HG03097 (cell line): ENCODE results near the gene SEMA4G.

Source experiments
- ATAC-seq: cut with Tn5 transposase; IDR thresholded peaks from one replicate; pipeline ENCODE4 v1.9.1; 2021; ENCODE audit not compliant: unreplicated experiment, low FRiP score

SEMA4G gene

DNA sequence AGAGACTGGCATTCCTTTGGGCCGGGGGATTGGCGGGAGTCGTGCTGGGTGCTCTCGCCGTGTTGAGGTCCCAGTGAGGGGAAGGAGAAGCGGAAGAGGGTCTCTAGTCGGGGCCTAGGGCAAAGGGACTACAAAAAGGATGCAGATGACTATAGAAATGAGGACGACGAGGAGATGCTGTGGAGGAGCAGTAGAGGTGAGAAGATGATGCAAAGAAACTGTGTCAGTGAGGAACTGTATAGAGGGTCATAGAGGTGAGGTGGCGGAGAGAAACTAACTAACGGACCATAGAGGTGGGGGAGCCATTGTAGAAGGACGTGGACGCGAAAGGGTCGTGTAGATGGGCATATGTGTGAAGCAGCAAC, 18.4 kb downstream of the SEMA4G start:
- ATAC-seq, result no peak

DNA sequence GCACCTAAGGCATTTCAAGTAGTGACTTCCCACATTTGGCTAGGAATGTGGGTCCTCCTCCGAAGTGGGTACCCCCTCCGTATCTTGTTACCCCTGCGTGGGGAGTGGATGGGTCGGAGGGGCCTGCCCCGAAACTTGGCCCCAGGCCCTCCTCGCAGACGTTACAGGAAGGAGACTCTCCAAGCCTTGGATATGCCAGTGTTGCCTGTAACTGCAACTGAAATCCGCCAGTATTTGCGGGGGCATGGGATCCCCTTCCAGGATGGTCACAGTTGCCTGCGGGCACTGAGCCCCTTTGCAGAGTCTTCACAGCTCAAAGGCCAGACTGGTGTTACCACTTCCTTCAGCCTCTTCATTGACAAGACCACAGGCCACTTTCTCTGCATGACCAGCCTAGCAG, 18.9 kb downstream of the SEMA4G start:
- no peak for ATAC-seq

DNA sequence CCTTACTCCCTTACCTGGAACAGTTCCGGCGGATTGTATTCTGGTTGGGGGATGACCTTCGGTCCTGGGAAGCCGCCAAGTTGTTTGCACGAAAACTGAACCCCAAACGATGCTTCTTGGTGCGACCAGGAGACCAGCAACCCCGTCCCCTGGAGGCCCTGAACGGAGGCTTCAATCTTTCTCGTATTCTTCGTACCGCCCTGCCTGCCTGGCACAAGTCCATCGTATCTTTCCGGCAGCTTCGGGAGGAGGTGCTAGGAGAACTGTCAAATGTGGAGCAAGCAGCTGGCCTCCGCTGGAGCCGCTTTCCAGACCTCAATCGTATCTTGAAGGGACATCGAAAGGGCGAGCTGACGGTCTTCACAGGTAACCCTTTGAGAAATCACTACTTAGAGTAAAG, 19.8 kb downstream of the SEMA4G start:
- ATAC-seq, result no peak

DNA sequence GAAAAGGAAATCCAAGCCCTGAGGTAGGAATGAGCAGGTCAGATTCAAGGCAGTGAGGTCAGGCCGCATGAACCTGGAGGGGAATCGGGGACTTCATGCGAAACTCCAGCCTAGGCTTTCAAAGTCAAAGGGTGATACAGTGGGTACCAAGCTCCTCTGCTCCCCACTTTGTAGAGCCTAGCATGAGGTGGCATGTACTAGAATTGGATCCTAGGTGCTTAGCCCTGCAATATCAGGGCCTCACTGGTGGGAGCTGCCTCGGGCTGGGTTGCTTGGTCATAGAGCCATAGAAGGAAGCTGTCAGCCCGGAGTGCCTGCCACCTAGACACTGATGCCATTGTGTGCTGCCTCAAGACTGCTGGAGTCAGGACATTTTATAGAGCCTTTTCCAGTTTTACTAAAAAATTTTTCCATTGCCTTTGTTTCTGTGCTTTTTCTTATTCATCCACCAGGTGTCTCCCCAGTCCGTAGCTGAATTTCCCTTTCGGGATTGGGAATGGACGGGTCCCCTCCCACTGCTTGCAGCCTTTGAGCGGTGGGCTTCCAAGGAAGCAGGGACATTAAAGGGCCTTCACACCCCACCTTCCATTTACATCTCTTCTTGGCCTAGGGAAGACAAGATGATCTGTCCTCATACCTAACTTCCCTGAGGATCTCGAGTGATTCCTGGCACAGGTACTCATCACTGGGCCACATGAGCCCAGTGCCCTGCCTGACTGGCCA, 24.8 kb downstream of the SEMA4G start:
- no peak for ATAC-seq

DNA sequence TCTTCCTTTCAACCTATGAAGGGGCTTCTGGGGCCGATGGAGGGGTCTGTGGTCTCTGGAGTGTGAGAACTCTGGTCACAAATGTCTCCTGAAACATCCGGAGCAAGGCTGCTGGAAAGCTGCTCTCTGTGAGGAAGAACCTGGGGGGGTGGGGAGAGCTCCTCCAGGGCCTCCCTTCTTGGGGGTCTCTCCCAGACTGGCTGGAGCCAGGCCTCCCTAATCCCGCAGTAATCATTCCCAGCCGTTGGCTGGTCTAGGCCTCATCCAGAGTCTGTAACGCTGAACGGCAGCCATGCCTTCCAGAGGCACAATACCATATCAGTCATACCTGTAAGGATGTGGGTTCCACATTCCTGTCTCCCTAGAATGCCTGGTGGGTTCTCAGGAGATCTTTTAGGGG, 25.9 kb downstream of the SEMA4G start:
- ATAC-seq, result no peak

DNA sequence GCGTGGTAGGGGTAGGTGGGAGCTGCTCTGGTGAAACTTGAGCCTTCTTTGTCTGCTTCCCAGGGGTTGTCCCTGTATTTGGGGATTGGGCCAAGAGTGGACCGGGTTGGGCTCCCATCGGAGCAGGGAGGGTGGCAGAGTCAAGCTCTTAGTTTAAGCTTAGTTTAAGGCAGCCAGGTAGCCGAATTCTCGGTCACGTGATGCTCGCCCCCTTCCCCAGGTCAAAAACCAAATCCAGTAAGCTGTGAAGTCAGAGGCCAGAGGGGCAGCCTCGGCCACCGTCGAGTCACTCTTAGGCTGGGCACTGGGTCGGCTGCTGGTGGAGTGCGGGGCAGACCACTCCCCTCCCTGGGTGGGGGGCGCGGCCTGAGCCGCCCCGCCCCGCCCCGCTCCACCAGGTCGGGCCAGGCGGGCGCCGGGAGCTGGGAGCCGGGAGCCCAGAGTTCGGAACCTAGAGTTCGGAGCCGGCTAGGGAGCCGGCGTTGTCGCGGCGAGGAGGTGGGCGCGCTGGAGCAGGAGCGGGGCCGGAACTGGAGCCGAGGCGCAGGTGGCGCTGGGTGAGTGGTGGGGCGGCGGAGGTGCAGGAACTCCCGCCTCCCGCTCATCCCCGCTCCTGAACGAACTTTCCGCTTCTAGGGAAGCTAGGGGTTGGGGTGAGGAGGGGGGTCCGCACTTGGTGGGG, 27.5 kb downstream of the SEMA4G start:
- no peak for ATAC-seq

DNA sequence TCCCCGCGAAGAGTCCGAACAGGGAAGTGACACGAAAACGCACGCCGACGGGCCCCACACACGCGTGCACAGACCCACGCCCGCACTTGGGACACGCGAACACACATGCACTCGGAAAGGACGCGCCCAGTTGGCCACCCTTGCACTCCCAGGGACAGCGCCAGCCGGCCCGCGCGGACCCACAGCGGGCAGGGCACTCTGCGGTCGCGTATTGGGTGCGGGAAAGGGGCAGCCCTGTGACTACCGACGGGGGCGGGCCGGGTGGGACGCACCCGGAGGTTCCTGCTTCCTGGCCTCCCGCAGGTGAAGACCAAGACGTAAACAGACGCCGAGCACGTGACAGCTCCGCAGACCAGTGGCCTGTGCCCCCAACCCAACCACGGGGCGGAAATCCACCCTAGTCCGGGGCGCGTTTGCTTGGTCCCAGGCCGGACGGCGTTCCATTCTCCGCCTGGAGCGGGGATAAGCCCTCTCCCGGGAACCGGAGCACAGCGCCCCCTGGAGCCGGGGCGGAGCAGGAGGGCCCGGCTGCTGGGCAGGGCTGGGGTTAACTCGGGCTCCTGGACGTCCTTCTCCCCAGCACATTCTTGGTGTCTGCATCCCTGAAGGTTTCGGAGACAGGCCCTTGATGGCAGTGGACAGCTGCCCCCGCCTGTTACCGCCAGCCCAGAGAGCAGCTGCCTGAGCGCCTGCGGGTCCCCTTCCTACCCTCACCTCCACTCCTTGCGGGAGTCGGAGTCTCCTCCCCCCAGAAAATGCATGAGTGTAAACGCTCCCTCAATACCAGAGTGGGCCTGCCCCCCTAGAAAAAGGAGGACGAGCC, 28.3 kb downstream of the SEMA4G start:
- ATAC-seq, result no peak

DNA sequence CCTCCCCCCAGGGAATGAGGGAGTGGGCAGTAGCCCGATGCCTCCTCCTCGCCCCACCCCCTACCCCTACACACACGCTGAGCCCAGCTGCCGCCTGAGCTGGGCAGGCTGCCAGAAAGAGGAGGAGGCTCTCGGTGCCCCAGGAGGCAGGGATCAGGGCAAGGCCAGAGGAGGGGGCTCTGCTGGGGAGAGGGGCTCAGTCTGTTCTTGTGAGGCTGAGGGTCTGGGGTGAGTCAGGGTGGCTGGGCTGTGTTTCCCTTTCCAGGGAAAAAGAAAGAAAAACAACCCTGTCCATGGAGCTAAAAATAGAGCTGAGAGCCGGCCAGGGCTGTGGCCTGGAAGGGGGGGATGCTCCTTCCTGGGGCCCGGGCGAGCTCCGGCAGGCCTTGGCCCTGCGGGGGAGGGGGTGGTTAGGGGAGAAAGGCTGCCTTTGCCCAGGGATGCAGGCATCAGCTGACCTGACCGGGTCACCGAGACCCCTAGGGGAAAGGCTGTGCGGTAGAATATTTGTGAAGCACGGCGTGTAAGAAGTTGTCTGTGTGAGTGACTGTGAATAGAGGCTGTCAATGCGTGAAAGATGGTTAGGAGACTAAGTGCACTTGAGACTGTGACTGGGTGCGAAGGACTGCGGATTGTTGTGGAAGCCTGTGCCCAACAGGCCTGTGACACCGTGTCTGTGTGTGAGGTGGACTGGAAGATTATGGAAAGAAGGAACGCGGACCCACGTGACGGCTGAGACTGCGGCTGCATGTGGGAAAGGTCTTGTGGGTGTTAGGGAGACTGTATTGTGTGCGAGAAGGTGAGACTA, 29.1 kb downstream of the SEMA4G start:
- ATAC-seq, result no peak

DNA sequence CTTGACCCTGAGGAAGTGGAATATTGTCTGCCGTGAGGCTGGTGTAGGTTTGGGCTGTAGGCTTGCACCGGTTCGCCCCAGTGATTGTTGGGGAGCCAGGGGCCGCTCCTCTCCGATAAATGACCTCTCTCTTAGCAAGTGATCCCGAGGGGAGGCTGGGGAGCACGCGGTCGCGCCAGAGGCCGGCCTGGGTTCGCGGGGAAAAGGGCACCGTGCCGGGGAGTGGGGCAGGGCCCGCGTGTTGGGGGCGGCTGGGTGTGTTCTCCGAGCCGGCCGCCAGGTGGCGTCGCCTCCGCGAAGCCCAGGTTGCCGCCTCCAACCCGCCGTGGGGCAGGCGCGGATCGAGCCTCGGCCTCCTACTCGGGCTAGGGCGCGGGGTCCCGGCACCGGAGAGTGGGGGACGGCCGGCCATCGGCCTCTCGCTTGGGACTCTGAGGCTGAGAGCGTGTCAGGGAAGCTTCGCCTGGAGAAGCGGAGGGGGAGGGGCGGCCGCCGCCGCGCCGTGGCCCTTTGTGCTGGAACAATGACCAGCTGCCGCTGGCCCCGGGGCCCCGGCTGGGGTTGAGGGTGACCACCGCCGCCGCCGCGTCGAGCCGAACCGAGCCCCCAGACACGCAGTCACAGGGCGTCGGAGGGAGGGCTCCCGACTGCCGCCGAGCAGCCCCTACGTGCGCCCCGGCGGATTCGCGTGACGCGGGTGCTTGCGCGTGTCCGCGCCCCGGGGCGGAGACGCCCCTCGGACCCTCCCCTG, 29.9 kb downstream of the SEMA4G start:
- peak; percentile 53 for ATAC-seq

DNA sequence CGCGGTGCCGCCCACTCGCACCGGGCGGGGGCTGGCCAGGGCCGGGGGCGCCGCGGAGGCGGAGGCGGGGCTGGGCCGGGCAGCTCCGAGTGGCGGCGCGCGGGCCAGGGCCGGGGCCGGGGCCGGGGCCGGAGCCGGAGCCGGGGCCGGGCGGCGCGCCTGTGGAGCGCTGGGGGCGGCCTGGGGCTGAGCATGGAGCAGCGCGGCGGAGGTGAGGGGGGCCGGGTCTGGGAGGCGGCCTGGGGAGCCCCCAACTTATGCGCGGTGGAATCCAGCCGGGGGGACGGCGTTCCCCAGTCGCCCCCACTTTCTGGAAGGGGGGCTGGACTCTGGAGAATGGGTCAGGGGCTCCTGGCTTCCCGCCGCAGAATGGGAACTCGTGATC, 30.4 kb downstream of the SEMA4G start, which contains the start of gene LZTS2:
TSS of gene LZTS2 (plus strand) at position 67 of the 385 bp plus-strand sequence. CDS start 2,731 bp downstream, outside the sequence.
- peak; percentile 14 for ATAC-seq

DNA sequence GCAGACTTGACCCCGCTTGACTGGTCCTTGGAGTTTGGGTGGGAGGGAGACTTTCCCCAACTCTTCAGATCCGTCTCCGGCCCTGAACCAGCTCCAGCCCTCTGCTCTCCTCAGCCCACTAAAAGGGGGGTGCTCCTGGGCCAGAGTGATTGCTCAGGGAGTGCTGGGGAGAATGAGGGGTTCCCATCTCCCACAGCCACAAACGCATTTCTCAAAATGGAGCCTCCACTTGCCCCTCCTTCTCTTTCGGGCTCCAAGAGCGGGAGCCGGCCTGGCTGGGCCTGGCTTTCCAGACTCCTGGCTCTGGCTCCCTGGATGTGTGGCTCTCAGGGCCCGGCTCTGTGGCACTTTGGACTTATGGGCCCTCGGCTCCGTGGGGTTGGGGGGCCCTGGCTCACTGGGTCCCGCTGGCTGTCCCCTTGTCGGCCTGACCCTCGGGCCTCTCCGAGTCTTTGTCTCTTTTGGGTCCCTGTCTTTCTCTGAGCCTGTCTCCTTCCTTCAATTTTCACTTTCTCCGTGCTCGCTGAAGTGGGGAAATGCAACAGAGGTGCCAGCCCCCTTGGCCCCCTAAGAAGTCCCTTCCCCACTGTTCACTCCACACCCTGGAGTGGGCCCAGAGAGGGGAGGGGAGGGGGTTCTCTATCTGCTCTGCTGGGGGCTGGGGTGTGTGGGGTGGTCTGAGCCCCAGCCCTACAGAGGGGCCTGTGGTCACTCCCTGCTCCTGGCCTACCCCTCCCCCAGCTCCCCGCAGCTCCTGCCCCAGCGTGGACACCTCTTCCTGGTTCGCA, 31.0 kb downstream of the SEMA4G start:
- no peak for ATAC-seq

DNA sequence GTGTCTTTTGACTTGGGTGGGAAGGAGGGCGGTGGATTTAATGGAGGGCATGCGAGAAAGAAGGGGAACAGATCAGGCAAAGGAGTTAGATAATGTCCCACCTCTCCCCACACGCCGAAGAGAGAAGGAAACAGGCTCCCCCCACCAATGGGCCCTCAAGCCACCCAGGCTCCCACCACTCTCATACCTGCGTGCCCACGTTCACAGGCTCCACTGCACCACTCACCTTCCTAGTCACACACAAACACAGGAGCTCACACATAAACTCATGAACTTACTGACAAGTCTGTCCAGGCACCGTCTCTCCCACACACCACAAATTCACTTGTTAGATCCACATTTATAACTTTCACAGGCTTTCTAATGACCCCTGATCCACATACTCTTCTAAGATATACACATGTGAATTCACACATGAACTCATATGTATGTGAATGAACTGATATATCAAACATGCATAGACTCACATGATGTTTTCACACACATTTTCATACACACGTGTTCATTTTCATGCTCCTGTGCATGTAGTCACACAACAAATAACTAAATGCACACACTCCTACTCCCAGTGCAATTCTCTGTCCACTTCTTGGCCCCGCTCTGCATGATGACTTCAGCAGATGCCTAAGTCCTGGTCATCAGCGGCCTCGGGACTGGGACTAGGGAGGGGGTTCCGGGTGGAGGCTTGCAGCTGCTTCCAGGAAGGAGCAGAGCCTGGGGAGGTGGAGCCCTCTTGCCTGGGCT, 31.8 kb downstream of the SEMA4G start:
- no peak for ATAC-seq

DNA sequence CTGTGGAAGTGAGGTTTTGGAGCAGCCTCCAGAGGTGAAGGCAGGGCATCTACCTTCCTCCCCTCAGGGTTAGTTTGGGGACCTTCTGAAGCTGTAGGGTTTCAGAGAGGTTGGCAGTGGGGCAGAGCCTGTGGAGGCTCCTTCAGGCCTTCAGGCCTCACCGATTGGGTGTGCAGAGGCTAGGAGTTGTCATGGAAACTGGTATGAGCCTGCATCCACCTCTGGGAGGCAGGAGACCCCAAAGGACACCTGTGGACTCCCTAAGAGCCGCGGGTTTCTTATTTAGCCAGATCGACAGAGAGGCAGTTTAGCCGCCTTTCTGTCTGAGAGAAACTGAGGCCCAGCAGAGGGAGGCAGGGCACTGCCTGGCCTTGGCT, 32.3 kb downstream of the SEMA4G start:
- no peak for ATAC-seq

DNA sequence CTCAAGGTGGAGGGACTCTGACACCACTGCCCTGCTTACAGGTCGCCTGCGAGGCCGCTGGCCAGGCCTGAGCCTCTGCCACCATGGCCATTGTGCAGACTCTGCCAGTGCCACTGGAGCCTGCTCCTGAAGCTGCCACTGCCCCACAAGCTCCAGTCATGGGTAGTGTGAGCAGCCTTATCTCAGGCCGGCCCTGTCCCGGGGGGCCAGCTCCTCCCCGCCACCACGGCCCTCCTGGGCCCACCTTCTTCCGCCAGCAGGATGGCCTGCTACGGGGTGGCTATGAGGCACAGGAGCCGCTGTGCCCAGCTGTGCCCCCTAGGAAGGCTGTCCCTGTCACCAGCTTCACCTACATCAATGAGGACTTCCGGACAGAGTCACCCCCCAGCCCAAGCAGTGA, 33.2 kb downstream of the SEMA4G start:
- ATAC-seq, result no peak

DNA sequence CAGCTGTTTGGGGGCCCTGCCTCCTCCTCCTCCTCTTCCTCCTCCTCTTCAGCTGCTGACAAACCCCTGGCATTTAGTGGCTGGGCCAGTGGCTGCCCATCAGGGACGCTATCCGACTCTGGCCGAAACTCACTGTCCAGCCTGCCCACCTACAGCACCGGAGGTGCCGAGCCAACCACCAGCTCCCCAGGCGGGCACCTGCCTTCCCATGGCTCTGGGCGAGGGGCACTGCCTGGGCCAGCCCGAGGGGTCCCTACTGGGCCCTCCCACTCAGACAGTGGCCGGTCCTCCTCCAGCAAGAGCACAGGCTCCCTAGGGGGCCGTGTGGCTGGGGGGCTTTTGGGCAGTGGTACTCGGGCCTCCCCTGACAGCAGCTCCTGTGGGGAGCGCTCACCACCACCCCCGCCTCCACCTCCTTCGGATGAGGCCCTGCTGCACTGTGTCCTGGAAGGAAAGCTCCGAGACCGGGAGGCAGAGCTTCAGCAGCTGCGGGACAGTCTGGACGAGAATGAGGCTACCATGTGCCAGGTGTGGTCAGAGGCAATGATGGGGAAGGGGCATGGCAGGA, 34.4 kb downstream of the SEMA4G start:
- ATAC-seq, result no peak

DNA sequence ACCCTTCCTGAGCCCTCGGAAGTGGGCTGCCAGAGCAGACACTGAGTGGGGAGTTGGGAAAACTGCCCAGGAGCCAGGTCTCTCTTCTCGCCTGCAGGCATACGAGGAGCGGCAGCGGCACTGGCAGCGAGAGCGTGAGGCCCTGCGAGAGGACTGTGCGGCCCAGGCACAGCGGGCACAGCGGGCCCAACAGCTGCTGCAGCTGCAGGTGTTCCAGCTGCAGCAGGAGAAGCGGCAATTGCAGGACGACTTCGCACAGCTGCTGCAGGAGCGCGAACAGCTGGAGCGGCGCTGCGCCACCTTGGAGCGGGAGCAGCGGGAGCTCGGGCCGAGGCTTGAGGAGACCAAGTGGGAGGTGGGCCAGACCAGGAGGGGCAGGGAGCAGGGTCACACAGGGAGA, 36.1 kb downstream of the SEMA4G start:
- no peak for ATAC-seq

DNA sequence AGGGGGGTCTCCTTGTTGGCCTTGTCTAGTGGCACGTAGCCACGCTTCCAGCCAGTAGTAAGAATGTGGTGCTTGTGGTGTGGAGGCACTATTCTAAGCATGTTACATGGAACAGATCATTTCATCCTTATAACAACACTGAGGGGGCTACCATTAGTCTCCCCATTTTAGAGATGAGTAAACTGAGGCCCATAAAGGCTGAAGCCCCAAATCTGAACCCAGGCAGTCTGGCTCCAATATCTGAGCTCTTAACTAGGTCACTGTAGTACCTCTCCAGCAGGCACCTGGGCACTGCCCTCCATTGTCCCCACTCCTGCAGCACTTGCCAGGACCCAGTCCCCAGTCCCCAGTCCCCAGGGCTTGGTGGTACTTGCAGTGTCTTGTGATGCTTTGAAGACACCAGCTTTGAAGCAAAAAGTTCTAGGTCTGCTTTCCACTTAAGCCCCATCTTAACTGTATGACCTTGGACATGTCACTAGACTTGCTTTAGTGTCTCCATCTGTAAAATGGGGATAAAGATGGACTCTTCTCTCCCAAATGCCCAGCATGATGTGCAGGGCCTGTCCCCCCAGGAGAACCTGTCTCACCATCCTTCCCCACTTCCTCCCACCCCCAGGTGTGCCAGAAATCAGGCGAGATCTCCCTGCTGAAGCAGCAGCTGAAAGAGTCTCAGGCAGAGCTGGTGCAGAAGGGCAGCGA, 36.7 kb downstream of the SEMA4G start:
- no peak for ATAC-seq
